Fibroblast of lung (primary cell): Measurements from ENCODE around the gene CLSTN2.

ENCODE experiments used
- EZH2 ChIP-seq: IDR thresholded peaks from 2 replicates; pipeline ENCODE4 v1.5.1; 2012; ENCODE audit warnings: low read length, control low read depth, mild to moderate bottlenecking; ENCODE audit errors: missing control alignments
- TF ChIP-seq, protein P1 (sequence below), 2 donors: IDR thresholded peaks in 1 of 2; conservative IDR thresholded peaks in 1 of 2; 1 replicate in 1 of 2; 2 replicates in 1 of 2; pipeline ENCODE4 v1.5.1; 2011 to 2012; ENCODE audit warnings: low read length in 2 of 2, control low read depth in 1 of 2, inconsistent platforms in 1 of 2, low read depth in 1 of 2, mild to moderate bottlenecking in 1 of 2

DNA sequence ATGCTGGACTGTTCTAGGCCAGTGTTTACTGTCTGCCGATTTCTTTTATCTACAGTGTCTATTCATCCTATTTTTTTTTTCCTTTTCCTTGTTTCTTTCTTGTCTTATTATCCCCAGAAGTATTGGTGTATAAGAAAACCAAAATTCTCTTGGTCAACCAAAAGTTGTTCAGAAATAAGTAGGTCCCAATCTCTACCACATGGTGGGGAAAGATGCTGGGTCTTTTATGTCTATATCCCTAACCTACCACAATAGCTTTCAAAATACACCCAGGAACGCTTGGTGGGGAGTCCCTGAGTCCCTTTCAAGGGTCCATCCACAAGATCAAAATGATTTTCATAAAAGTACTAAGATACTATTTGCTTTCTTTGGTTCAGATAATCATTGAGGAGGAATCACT, 225.6 kb downstream of the CLSTN2 start:
- TF ChIP-seq, protein P1, sequence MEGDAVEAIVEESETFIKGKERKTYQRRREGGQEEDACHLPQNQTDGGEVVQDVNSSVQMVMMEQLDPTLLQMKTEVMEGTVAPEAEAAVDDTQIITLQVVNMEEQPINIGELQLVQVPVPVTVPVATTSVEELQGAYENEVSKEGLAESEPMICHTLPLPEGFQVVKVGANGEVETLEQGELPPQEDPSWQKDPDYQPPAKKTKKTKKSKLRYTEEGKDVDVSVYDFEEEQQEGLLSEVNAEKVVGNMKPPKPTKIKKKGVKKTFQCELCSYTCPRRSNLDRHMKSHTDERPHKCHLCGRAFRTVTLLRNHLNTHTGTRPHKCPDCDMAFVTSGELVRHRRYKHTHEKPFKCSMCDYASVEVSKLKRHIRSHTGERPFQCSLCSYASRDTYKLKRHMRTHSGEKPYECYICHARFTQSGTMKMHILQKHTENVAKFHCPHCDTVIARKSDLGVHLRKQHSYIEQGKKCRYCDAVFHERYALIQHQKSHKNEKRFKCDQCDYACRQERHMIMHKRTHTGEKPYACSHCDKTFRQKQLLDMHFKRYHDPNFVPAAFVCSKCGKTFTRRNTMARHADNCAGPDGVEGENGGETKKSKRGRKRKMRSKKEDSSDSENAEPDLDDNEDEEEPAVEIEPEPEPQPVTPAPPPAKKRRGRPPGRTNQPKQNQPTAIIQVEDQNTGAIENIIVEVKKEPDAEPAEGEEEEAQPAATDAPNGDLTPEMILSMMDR (conservative IDR thresholded peaks at IDR 0.05 in 1 of 2, IDR thresholded peaks at IDR 0.05 in 1 of 2; ENCODE audit: low read depth in 1 of 2, low read length in 2 of 2) = no peak
- TF ChIP-seq EZH2 = no peak
